K562 (cell line): ENCODE results near the gene CCL27. TPM values are rescaled to one million over a fixed set of nuclear protein-coding genes. Genes with fewer than 3 reads are reported as not detected.
A peak's percentile ranks its signal among the peaks of the same experiment; 100 is the strongest.

Experiments used
- ASH1L ChIP-seq: fragments of 450-650 bp; IDR thresholded peaks from 2 replicates; pipeline ENCODE4 v1.6.1; 2018; ENCODE audit warnings: borderline replicate concordance, mild to moderate bottlenecking, low read depth; ENCODE audit not compliant: partially characterized antibody
- CUX1 ChIP-seq: fragments of 200-800 bp; sonication (Bioruptor generic); IDR thresholded peaks from 2 replicates; pipeline ENCODE4 v1.6.1; 2016; ENCODE audit warnings: missing genetic modification characterization, missing compliant biosample characterization
- MCM7 ChIP-seq, 2 experiments: fragments of 450-650 bp; IDR thresholded peaks; 2 replicates each; pipeline ENCODE4 v1.6.1; 2016 to 2018
- MEIS2 ChIP-seq: fragments of 450-650 bp; IDR thresholded peaks from 2 replicates; pipeline ENCODE4 v1.6.1; 2014; ENCODE audit warnings: mild to moderate bottlenecking; ENCODE audit not compliant: partially characterized antibody
- NELFE ChIP-seq: IDR thresholded peaks from 2 replicates; pipeline ENCODE4 v1.6.1; 2011; ENCODE audit warnings: mild to moderate bottlenecking; ENCODE audit not compliant: insufficient read depth, insufficient read length
- POLR2B ChIP-seq: fragments of 450-650 bp; IDR thresholded peaks from 2 replicates; pipeline ENCODE4 v1.6.1; 2018; ENCODE audit warnings: low read depth; ENCODE audit not compliant: partially characterized antibody
- RAD21 ChIP-seq, 2 experiments: fragments of 250-450 bp in 1 of 2; fragments of 450-650 bp in 1 of 2; sonication (Bioruptor Pico) in 1 of 2; formaldehyde crosslinking in 1 of 2; IDR thresholded peaks in 1 of 2; conservative IDR thresholded peaks in 1 of 2; 2 replicates each; pipeline versions ENCODE4 v1.4.0 to v1.8.0; 2020 to 2022; ENCODE audit warnings: mild to moderate bottlenecking in 2 of 2, moderate library complexity in 1 of 2
- REST ChIP-seq, 2 experiments: fragments of 450-650 bp; formaldehyde crosslinking in 1 of 2; IDR thresholded peaks; 2 replicates each; pipeline versions ENCODE4 v1.4.0 to v1.6.1; 2014 to 2020; ENCODE audit warnings: mild to moderate bottlenecking in 2 of 2, borderline replicate concordance in 1 of 2, low read depth in 1 of 2
- ZBTB1 ChIP-seq: sonication (generic); formaldehyde crosslinking; IDR thresholded peaks from 2 replicates; pipeline ENCODE4 v1.8.1; 2023; ENCODE audit warnings: missing genetic modification reagents, low read depth, mild to moderate bottlenecking, borderline replicate concordance
- ZNF121 ChIP-seq: sonication (generic); formaldehyde crosslinking; conservative IDR thresholded peaks from 2 replicates; pipeline ENCODE4 v1.8.0; 2022; ENCODE audit warnings: missing genetic modification reagents
- ZNF436 ChIP-seq: fragments of 250-450, 450-650 bp; sonication (Bioruptor Pico); formaldehyde crosslinking; IDR thresholded peaks from 2 replicates; pipeline ENCODE4 v1.7.0; 2020; ENCODE audit warnings: mild to moderate bottlenecking
- ZNF589 ChIP-seq: fragments of 200-800 bp; sonication (Bioruptor generic); IDR thresholded peaks from 2 replicates; pipeline ENCODE4 v1.6.1; 2016; ENCODE audit warnings: low read depth, missing genetic modification characterization, missing compliant biosample characterization
- ZNF699 ChIP-seq: fragments of 250-450 bp; sonication (Bioruptor Pico); IDR thresholded peaks from 2 replicates; pipeline ENCODE4 v1.8.0; 2021; ENCODE audit warnings: mild to moderate bottlenecking, moderate library complexity; ENCODE audit not compliant: insufficient replicate concordance
- polyA plus RNA-seq, 8 experiments: library from polyadenylated mRNA; depleted of rRNA in 4 of 8; stranded (reverse) in 5 of 8; unstranded in 3 of 8; fragments of >200 nt; fragmentation: Nextera tagmentation in 2 of 8; fragmentation: Illumina TruSeq in 1 of 8; extraction: Ambion mirVana in 2 of 8; extraction: Trizol in 1 of 8; gene quantifications; 2 replicates each; pipeline versions ENCODE4 v1.2.1 to v1.2.3, GENCODE V29; 2011 to 2014; ENCODE audit warnings: inconsistent platforms in 1 of 8, missing spikeins in 1 of 8
- total RNA-seq, 7 experiments: library from RNA; depleted of rRNA in 6 of 7; stranded (reverse); fragments of >200 nt in 6 of 7; fragmentation: Illumina TruSeq in 2 of 7; extraction: Trizol in 2 of 7; gene quantifications; 2 replicates each; pipeline versions ENCODE4 v1.2.1 to v1.2.3, GENCODE V29; 2011 to 2021; ENCODE audit warnings: low replicate concordance in 1 of 7

CCL27 gene
- total and polyA plus RNA-seq, 9 of the 15 experiments (the other 6 are each of a cell fraction or from before 2014, with no cell fraction given) = 0.10 to 0.53 (median 0.27) TPM; not detected in 5

- TF ChIP-seq REST (IDR thresholded peaks at IDR 0.05; ENCODE audit: borderline replicate concordance) = 0 out of 2 replicates have a peak, but pooled peaks have one; percentile 2
- TF ChIP-seq REST (CRISPR knock-in tag; IDR thresholded peaks at IDR 0.05; ENCODE audit: low read depth) = no peak
- peak; percentile 31 for TF ChIP-seq POLR2B
- no peak for TF ChIP-seq ZNF436 (CRISPR knock-in tag)
- TF ChIP-seq RAD21 (CRISPR knock-in tag; conservative IDR thresholded peaks at IDR 0.05 in 1 of 2, IDR thresholded peaks at IDR 0.05 in 1 of 2) = no peak
- no peak for TF ChIP-seq ASH1L
- no peak for TF ChIP-seq ZNF589 (CRISPR knock-in tag)
- no peak for TF ChIP-seq ZNF699 (CRISPR knock-in tag)
- no peak for TF ChIP-seq CUX1 (CRISPR knock-in tag)
- no peak for TF ChIP-seq ZNF121 (CRISPR knock-in tag)
- no peak for TF ChIP-seq ZBTB1
- no peak for TF ChIP-seq NELFE
- TF ChIP-seq MEIS2 = peak; percentile 99
- no peak for TF ChIP-seq MCM7 (IDR thresholded peaks at IDR 0.05)
Measured at GRCh38 chr9:34651876-34652601, 10.4 kb downstream of the CCL27 start, which contains the start of gene IL11RA (continued).
